ENCODE measurements around the gene GPR34. TPM values are rescaled to one million over a fixed set of nuclear protein-coding genes. Genes with fewer than 3 reads are reported as not detected.

Gene GPR34
- total and polyA plus RNA-seq, 4 donors: 1.7 to 9.0 (median 4.3) TPM

DNA sequence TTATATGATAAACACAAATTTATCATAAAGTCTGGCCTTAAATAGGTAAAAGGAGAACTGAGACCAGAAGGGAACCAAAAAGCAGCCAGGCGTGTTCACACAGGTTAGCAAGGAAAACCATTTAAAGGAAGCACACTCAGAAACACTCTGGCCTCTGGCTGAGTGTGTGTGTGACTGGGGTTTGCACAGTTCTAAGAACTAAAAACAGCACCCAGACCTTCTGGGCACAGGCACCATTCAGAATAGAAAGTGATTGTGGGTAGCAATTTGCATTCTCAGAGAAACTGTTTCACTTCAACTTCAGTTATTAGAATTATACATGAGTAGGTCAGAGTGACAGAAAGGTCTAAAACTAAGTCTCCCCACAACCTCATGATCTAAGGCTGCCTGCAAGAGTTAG, 45.2 kb downstream of the GPR34 start:
- TF ChIP-seq, protein P1, sequence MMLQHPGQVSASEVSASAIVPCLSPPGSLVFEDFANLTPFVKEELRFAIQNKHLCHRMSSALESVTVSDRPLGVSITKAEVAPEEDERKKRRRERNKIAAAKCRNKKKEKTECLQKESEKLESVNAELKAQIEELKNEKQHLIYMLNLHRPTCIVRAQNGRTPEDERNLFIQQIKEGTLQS (IDR thresholded peaks at IDR 0.05): no peak
- 81% methylated on average over 1 of the region's 1 CpG for WGBS
- Histone ChIP-seq H3K9me3 (ENCODE audit: control insufficient read depth in 4 of 4, low read length in 3 of 4) (no peaks in the 10 kb centered on the region), H3K9ac (ENCODE audit: low read depth in 1 of 2, low read length in 2 of 2) (no peak overlapping the region), H3K36me3 (ENCODE audit: control insufficient read depth in 4 of 4, insufficient read depth in 3 of 4, low read depth in 1 of 4, low read length in 3 of 4) (no peaks in the 10 kb centered on the region), H3K4me1 (ENCODE audit: control insufficient read depth in 4 of 4, insufficient read depth in 4 of 4, low read length in 3 of 4) (no peaks in the 10 kb centered on the region), H3K4me3 (ENCODE audit: low read depth in 1 of 3, low read length in 3 of 3) (no peak overlapping the region), H3K27me3 (ENCODE audit: control insufficient read depth in 4 of 4, insufficient read depth in 4 of 4, low read length in 3 of 4) (no peaks in the 10 kb centered on the region), H3K27ac (ENCODE audit: low read depth in 1 of 2, low read length in 2 of 2) (no peak overlapping the region)
- DNase-seq (ENCODE audit: low spot score): no peak

DNA sequence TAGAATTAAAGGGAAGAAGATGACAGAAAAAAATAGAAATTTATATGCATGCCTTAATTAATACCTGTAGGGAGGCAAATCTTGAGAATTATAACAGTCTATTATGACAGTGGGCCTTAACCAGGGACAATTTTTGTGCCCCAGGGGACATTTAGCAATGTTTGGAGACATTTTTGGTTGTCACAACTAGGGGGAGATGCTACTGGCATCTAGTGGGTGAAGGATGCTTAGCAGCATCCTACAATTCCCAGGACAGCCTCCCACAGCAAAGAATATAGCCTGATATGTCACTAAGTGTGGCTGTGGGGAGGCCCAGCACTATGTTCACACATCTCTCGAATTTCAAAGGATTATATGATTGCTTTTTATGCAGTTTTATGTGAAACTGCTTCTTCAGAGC, 45.8 kb downstream of the GPR34 start:
- Histone ChIP-seq H3K9ac (ENCODE audit: low read depth in 1 of 2, low read length in 2 of 2) (no peak overlapping the region), H3K27ac (ENCODE audit: low read depth in 1 of 2, low read length in 2 of 2) (no peak overlapping the region), H3K27me3 (ENCODE audit: control insufficient read depth in 4 of 4, insufficient read depth in 4 of 4, low read length in 3 of 4) (no peaks in the 10 kb centered on the region), H3K36me3 (ENCODE audit: control insufficient read depth in 4 of 4, insufficient read depth in 3 of 4, low read depth in 1 of 4, low read length in 3 of 4) (no peaks in the 10 kb centered on the region), H3K9me3 (ENCODE audit: control insufficient read depth in 4 of 4, low read length in 3 of 4) (no peaks in the 10 kb centered on the region), H3K4me3 (ENCODE audit: low read depth in 1 of 3, low read length in 3 of 3) (no peak overlapping the region), H3K4me1 (ENCODE audit: control insufficient read depth in 4 of 4, insufficient read depth in 4 of 4, low read length in 3 of 4) (no peaks in the 10 kb centered on the region)
- TF ChIP-seq TAF1 (conservative IDR thresholded peaks at IDR 0.05) (no peak), NR2F2 (IDR thresholded peaks at IDR 0.05) (no peak), EGR1 (IDR thresholded peaks at IDR 0.05; ENCODE audit: low read depth in 2 of 2) (no peak), FOXA2 (IDR thresholded peaks at IDR 0.05) (no peak), HNF4G (IDR thresholded peaks at IDR 0.05) (no peak), HNF4A (conservative IDR thresholded peaks at IDR 0.05) (no peak), RAD21 (IDR thresholded peaks at IDR 0.05) (peak; percentile 68 to 77), GABPA (IDR thresholded peaks at IDR 0.05 in 1 of 2, conservative IDR thresholded peaks at IDR 0.05 in 1 of 2) (no peak), FOXA1 (IDR thresholded peaks at IDR 0.05) (no peak), MAX (IDR thresholded peaks at IDR 0.05) (no peak), JUND (IDR thresholded peaks at IDR 0.05) (no peak)
- TF ChIP-seq, protein P1 (IDR thresholded peaks at IDR 0.05): no peak
- TF ChIP-seq, protein P2, sequence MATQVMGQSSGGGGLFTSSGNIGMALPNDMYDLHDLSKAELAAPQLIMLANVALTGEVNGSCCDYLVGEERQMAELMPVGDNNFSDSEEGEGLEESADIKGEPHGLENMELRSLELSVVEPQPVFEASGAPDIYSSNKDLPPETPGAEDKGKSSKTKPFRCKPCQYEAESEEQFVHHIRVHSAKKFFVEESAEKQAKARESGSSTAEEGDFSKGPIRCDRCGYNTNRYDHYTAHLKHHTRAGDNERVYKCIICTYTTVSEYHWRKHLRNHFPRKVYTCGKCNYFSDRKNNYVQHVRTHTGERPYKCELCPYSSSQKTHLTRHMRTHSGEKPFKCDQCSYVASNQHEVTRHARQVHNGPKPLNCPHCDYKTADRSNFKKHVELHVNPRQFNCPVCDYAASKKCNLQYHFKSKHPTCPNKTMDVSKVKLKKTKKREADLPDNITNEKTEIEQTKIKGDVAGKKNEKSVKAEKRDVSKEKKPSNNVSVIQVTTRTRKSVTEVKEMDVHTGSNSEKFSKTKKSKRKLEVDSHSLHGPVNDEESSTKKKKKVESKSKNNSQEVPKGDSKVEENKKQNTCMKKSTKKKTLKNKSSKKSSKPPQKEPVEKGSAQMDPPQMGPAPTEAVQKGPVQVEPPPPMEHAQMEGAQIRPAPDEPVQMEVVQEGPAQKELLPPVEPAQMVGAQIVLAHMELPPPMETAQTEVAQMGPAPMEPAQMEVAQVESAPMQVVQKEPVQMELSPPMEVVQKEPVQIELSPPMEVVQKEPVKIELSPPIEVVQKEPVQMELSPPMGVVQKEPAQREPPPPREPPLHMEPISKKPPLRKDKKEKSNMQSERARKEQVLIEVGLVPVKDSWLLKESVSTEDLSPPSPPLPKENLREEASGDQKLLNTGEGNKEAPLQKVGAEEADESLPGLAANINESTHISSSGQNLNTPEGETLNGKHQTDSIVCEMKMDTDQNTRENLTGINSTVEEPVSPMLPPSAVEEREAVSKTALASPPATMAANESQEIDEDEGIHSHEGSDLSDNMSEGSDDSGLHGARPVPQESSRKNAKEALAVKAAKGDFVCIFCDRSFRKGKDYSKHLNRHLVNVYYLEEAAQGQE (IDR thresholded peaks at IDR 0.05): no peak
- TF ChIP-seq, protein P3, sequence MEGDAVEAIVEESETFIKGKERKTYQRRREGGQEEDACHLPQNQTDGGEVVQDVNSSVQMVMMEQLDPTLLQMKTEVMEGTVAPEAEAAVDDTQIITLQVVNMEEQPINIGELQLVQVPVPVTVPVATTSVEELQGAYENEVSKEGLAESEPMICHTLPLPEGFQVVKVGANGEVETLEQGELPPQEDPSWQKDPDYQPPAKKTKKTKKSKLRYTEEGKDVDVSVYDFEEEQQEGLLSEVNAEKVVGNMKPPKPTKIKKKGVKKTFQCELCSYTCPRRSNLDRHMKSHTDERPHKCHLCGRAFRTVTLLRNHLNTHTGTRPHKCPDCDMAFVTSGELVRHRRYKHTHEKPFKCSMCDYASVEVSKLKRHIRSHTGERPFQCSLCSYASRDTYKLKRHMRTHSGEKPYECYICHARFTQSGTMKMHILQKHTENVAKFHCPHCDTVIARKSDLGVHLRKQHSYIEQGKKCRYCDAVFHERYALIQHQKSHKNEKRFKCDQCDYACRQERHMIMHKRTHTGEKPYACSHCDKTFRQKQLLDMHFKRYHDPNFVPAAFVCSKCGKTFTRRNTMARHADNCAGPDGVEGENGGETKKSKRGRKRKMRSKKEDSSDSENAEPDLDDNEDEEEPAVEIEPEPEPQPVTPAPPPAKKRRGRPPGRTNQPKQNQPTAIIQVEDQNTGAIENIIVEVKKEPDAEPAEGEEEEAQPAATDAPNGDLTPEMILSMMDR (IDR thresholded peaks at IDR 0.05; ENCODE audit: low read depth, low read length, missing input control): peak; percentile 43
- no peak for DNase-seq (ENCODE audit: low spot score)
- WGBS: 41% methylated on average over 1 of the region's 1 CpG

All from liver (tissue), 9 donors.